Activated CD8-positive, alpha-beta memory T cell treated with anti-CD3 and anti-CD28 coated beads for 36 hours (primary cell): ENCODE results near the gene DPYSL5. TPM values are rescaled to one million over a fixed set of nuclear protein-coding genes. Genes with fewer than 3 reads are reported as not detected.
"Not testable (repeated sequence)": the region's sequence is repeated elsewhere in the genome, so short reads cannot be mapped to it uniquely, and the experiment has no call there.

Source experiments
- CTCF ChIA-PET: fragments of 350-600 bp; sonication (Branson Sonifier 250); formaldehyde crosslinking; loops from one replicate; lab custom pipeline; 2021; ENCODE audit warnings: antibody characterized with exemption; lab: Charles Lee
- POLR2A ChIA-PET: fragments of 350-600 bp; sonication (Branson Sonifier 250); formaldehyde crosslinking; loops from one replicate; lab custom pipeline; 2021; ENCODE audit warnings: antibody characterized with exemption; lab: Charles Lee
- total RNA-seq, 2 experiments: library from RNA; stranded (reverse); gene quantifications; one replicate each; pipeline ENCODE4 v1.2.3, GENCODE V29; 2021

DPYSL5 gene
- total RNA-seq, 2 experiments from 2014 or later = not detected

DNA sequence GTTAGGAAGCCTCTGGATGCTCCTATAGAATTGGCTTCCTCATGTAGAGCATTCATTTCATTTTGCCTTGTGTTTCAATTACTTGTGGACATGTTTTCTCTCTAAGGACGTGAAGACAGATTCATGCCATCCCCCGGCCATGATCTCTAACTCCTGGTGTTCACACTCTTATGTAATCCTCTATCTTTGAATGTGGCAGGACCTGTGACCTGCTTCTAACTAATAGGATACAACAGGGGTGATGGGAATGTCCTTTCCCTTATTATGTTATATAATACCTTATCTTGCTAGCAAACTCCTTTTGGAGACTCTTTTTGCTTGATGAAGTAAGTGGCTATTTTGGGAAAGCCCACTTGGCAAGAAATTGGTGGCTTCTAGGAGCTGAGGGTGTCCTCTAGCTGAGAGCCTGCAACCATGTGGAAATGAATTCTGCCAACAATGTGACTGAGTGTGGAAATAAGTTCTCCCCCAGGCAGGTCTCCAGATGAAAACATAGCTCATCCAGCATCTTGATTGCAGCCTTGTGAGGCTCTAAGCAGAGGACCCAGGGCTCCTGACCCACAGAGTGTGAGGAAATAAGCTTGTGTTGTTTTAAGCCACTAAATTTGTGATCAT lies 13.8 kb downstream of the DPYSL5 start:
- CTCF ChIA-PET = interaction anchor here (3.8 kb wide), 1 partner anchor 15 kb away, joined by 12 read pairs; no protein-coding TSS in a partner anchor
- POLR2A ChIA-PET = no interaction called here

GRCh38 chr2:26864226-26864625 lies 16.3 kb downstream of the DPYSL5 start:
- POLR2A ChIA-PET = no interaction called here
- CTCF ChIA-PET = no interaction called here

- ChIA-PET CTCF (no interaction called here), POLR2A (no interaction called here)
These were observed 16.7 kb downstream of the DPYSL5 start for GRCh38 chr2:26864646-26865045.

- CTCF ChIA-PET = interaction anchor here (0.8 kb wide), 1 partner anchor 22 kb away, joined by 3 read pairs; no protein-coding TSS in a partner anchor
- POLR2A ChIA-PET = no interaction called here
These were observed 22.7 kb downstream of the DPYSL5 start for GRCh38 chr2:26870585-26871095.

DNA sequence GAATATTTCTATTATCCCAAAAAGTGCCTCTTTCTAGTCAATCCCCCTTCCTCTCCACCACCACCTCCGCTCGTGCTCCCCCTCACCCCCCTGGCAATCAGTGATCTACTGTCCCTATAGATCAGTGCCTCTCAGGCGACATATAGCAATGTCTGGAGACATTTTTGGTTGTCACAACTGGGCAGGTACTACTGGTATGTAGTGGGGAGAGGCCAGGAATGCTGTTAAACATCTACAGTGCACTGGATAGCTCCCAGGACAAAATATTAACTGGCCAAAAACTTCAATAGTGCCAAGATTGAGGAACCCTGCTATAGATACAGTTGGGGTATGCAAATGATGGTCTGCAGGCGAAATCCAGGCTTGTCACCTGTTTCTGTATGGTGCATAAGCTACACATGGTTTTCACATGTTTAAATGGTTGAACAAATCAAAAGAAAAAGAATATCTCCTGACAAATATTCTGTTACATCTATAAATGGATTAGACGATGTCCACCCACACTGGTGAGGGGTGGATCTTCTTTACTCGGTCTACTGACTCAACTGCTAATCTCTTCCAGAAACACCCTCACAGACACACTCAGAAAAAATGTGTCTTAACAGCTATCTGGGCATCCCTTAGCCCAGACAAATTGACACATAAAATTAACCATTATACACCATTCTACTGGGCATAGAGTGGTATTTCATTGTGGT lies 25.5 kb downstream of the DPYSL5 start:
- CTCF ChIA-PET = no interaction called here
- POLR2A ChIA-PET = no interaction called here

DNA sequence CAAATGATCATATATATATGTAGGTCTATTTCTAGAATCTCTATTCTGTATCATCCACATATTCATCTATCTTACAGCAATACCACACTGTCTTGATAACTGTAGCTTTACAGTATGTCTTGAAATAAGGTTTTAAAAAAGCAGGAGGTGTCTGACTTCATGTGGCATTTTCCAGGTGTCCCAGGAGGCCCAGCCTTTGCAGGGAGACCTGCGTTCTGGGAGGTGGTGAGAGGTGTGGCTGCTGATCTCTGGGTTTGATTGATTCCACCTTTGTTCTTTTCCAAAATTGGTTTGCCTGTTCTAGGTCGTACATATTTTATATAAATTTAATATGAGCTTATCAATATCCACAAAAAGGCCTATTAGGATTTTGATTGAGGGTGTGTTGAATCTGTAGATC lies 26.6 kb downstream of the DPYSL5 start:
- CTCF ChIA-PET = no interaction called here
- POLR2A ChIA-PET = no interaction called here

- POLR2A ChIA-PET = no interaction called here
These were observed 27.2 kb downstream of the DPYSL5 start for GRCh38 chr2:26875065-26875634.

GRCh38 chr2:26875808-26876207 lies 27.9 kb downstream of the DPYSL5 start:
- POLR2A ChIA-PET = no interaction called here
- CTCF ChIA-PET = no interaction called here

More at GRCh38 chr2:26875065-26875634, 27.2 kb downstream of the DPYSL5 start:
- CTCF ChIA-PET = no interaction called here

GRCh38 chr2:26876260-26876659 lies 28.3 kb downstream of the DPYSL5 start:
- ChIA-PET POLR2A (no interaction called here), CTCF (no interaction called here)

- ChIA-PET CTCF (interaction anchor here (0.7 to 1.1 kb wide), 2 partner anchors 10 to 19 kb away, joined by 3 read pairs; no protein-coding TSS in a partner anchor), POLR2A (no interaction called here)
These were observed 29.3 kb downstream of the DPYSL5 start for GRCh38 chr2:26877276-26877675.

GRCh38 chr2:26880161-26880560 lies 32.2 kb downstream of the DPYSL5 start:
- CTCF ChIA-PET = no interaction called here
- POLR2A ChIA-PET = no interaction called here

GRCh38 chr2:26880910-26881435 lies 33.0 kb downstream of the DPYSL5 start:
- POLR2A ChIA-PET = no interaction called here
- CTCF ChIA-PET = no interaction called here

- POLR2A ChIA-PET = not testable (repeated sequence)
- CTCF ChIA-PET = interaction anchor here (1.0 kb wide), 1 partner anchor 22 kb away, joined by 4 read pairs; no protein-coding TSS in a partner anchor
These were observed 34.3 kb downstream of the DPYSL5 start for GRCh38 chr2:26882220-26882619.

DNA sequence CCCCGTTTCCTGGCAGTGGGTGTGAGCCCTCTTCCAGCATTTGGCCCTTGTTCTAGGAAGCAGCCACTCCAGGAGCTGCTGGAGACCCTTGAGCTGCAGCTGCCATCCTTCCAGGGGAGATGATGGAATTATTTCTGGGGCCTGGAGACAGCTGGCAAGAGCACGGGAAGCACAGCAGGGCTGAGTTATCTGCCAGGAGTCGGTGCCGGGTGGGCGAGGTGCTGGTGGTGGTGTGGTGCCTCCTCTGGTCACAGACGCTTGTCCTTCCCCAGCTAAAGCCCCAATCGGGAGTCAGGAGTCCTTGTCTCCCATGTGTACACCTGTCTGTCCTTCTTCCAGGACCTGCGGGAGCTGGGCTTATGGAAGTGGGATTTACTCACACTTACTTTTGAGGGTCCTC lies 36.0 kb downstream of the DPYSL5 start:
- POLR2A ChIA-PET = no interaction called here
- CTCF ChIA-PET = interaction anchor here (1.0 to 1.1 kb wide), 2 partner anchors 19 to 38 kb away, joined by 3 to 5 read pairs; no protein-coding TSS in a partner anchor

DNA sequence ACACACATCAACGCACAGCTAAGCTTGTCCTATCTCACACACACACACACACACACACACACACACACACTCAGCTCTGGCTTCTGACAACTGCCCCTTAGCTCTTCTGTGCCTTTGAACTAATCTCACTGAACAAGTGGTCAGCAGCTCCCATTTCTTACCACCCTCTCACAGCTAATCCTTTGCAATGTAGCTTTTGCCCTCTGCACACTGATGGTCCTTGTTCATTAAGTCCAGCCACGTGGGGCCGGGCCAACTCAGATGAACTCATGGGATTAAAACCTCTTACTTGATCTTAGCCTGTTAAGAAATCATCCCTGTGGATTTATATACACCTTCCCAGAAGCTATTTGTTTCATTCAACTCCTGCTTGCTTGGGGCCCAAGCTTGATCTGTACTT lies 36.6 kb downstream of the DPYSL5 start:
- CTCF ChIA-PET = interaction anchor here (1.0 to 1.1 kb wide), 2 partner anchors 18 to 38 kb away, joined by 3 to 5 read pairs; no protein-coding TSS in a partner anchor
- POLR2A ChIA-PET = no interaction called here

GRCh38 chr2:26885651-26886329 lies 37.9 kb downstream of the DPYSL5 start:
- POLR2A ChIA-PET = no interaction called here
- CTCF ChIA-PET = interaction anchor here (0.6 kb wide), 1 partner anchor 109 kb away, joined by 4 read pairs; no protein-coding TSS in a partner anchor

GRCh38 chr2:26886736-26887135 lies 38.8 kb downstream of the DPYSL5 start:
- CTCF ChIA-PET = no interaction called here

GRCh38 chr2:26887151-26887550 lies 39.2 kb downstream of the DPYSL5 start:
- ChIA-PET POLR2A (no interaction called here), CTCF (interaction anchor here (0.6 kb wide), 1 partner anchor 10 kb away, joined by 3 read pairs; no protein-coding TSS in a partner anchor)

More at GRCh38 chr2:26886736-26887135, 38.8 kb downstream of the DPYSL5 start:
- POLR2A ChIA-PET = no interaction called here

DNA sequence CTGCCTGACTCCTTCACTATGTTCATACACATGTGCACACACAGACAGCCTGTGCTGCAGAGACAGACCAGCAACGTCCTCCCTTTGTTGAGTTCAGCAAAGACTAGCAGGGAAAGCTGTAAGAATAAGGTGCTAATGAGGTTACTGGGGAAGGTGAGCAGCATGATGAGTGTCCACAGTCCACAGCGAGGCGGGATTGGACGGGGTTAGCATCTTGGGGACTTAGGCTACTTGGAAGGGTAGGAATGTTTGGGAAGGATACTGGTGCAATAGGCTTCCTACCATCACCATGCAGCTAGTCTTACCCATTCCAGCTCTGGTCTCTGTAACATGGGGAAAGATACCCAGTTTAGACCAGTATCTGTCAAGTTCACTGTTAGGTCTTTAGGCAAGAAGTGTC lies 41.9 kb downstream of the DPYSL5 start:
- ChIA-PET CTCF (no interaction called here), POLR2A (no interaction called here)
